Subcutaneous adipose tissue (tissue), 4 donors: ENCODE data around the gene TP73. TPM values are rescaled to one million over a fixed set of nuclear protein-coding genes. Genes with fewer than 3 reads are reported as not detected.

ENCODE experiments used
- total RNA-seq, 4 donors: library from RNA; depleted of rRNA; stranded (reverse); fragments of >200 nt; gene quantifications; one replicate each; pipeline ENCODE4 v1.1.0, GENCODE V29; 2016
- TF ChIP-seq, protein P1 (sequence below): fragments of 450-650 bp; IDR thresholded peaks from one replicate; pipeline ENCODE4 v1.5.1; 2016; ENCODE audit warnings: low read depth, mild to moderate bottlenecking, control low read depth, antibody characterized with exemption, moderate library complexity

The TP73 gene
- total RNA-seq, 4 donors from 2014 or later, result 0.17 TPM; not detected in 3

DNA sequence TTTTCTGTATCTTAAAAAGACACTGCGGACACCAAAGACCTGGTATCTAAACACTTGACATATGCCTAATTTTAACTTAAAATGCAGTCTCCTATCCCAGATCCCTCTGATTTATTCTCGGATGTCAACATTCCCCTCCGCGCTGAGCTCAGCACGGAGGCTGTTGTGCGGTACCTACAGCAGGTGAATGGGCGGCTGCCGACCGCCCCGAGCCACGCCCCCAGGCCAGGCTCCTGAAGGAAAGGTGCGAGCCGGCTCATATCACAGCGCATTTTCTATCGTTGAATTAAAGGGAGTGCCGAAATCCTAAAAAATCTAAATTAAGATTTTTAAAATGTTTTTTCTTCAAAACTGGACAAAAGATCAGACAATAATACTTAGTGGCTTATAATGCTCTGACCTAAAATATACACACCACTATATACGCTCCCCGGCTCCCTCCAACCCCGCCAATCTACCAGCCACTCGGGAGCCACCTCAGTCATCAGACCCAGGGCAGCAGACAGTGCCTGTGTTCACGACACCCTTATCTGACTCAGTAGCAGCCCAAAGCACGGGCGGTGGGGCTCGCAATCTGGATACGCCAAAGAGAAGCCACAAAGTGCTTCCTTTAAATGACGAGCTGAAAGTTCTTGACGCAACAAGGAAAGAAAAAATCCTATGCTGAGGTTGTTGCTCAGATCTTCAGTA is 6.5 kb upstream of the TP73 start:
- TF ChIP-seq, protein P1, sequence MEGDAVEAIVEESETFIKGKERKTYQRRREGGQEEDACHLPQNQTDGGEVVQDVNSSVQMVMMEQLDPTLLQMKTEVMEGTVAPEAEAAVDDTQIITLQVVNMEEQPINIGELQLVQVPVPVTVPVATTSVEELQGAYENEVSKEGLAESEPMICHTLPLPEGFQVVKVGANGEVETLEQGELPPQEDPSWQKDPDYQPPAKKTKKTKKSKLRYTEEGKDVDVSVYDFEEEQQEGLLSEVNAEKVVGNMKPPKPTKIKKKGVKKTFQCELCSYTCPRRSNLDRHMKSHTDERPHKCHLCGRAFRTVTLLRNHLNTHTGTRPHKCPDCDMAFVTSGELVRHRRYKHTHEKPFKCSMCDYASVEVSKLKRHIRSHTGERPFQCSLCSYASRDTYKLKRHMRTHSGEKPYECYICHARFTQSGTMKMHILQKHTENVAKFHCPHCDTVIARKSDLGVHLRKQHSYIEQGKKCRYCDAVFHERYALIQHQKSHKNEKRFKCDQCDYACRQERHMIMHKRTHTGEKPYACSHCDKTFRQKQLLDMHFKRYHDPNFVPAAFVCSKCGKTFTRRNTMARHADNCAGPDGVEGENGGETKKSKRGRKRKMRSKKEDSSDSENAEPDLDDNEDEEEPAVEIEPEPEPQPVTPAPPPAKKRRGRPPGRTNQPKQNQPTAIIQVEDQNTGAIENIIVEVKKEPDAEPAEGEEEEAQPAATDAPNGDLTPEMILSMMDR, result no peak

DNA sequence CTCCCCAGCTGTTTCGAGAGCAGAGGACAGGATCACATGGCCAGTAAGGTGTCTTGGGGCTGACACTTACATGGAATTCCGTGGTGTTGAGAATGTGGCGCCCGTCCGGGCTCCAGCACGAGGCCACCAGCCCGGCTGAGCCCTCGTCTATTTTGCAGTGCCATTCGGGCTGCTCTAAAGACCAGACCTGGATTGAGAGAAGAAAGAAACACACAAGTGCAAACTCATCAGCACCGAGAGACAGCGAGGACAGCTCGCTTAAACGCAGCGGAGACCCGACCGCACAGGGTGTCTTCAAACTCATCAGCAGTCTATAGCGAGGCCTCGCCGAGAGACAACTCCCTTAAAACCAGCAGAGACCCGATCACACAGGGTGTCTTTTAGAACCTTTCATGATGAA is 5.7 kb upstream of the TP73 start:
- TF ChIP-seq, protein P1, result no peak

DNA sequence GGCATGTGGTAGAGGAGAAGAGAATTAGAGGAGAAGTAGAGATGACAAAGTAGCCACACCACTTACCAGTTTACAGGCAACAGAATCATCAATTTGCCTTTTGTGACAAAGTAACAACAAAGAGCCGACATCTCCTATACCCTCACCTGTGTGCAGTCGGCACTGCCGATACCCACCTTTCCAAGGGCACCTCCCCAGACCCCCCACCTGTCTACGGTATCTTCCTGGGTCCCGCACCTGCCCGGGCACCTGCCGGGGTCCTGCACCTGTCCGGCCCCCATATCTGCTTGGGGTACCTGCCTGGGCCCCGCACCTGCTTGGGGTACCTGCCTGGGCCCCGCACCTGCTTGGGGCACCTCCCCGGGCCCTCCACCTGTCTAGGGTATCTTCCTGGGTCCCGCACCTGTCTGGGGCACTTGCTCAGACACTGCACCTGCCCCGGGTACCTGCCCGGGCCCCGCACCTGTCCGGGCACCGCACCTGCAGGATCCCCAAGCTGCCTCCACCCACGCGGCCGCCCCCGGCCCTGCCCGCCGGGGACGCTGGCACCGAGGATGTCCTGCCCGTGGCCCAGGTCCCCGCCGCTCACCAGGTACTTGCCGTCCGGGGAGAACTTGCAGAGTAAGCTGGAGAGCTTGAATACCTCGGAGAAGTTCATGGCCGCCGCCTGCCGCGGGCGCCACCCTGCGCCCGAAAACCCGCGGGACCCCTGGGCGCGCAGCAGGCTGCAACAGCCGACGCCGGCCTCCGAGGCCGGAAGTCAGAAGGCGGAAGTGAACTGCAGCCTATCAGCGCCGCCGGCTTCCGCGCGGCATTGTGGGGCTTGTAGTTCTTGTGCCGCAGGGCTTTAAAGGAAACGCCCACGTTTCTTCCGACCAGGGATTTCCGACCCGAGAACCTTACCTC is 2.7 kb upstream of the TP73 start, which contains the start of gene WRAP73:
Gene WRAP73, minus strand, starts transcription at position 762 of the 906 bp plus-strand sequence. Its CDS starts 104 bp downstream, at position 658.
- TF ChIP-seq, protein P1, result no peak

DNA sequence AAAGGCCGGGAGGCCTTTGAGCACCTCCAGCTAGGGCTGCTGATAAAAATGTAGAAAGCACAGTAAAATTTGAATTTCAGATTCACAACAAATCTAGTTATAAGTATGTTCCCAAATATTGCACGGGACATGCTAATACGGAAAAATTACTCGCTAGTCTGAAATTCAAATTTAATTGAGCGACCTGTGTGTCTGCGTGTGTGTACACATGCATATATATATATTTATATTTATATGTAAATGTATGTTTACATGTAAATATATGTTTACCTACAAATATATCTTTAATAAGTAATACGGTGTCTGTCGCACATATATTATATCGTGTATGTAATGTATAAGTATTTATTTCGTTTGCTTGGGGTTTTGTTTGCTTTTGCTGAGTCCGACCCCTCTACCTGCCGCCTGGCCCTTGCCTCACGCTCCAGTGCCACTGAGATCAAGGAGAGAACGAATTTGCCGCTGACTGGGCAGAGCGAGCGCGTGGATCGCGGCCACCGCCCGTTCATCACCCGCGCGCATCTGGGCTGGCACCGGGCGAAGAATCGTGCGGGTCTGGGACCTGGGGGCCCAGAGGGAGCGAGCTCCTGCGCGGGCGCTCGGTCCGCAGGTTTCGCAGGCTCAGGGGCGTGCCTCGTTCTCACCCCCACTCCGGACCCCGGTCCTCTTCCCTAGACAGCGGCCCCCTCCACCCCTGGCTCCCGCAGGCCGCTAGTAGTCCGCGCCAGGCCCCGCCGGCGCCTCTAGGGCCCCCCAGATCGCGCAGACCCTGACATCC is 1.9 kb upstream of the TP73 start:
- TF ChIP-seq, protein P1, result no peak

DNA sequence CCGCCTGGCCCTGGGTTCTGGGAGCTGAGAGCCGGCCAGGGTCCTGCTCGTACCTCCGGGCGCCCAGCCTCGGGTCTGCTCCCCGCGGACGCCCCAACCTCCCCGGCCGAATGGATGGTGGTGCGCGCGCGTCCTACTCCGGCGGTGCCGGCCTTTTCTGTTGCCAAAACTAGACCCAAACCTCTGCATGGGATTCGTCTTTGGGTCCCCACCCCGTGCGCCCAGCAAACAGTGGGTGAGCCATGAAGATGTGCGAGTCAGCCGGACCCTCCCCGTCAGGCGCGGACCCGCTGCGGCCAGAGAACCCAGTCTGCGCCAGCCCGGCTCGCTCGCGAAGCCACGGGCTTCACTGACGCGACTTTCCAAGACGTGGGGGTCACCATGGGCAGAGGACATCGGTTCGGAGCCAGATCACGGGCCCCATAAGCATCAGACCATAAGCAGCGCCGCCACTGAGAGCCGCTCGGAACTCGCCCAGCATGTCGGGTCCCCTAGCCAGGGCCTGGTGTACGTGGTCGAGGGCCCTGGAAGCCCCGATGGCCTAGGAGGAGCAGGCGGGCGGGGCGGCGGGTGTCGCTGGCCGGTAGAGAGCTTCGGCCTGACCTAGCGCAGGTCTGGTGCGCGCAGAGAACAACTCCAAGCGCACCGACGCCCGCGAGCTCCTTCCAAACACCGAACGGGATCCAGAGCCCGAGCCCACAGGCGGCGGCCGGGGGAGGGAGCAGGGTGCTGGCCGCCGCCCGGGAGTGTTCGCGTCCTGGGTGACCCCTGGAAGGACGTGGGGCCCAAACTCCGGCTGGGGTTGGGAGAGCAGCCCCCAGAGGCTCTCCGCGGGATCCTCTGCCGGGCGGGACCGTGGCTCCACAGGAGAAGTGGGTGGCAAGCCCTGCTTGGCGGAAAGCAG is 1.0 kb upstream of the TP73 start:
- TF ChIP-seq, protein P1, result no peak

DNA sequence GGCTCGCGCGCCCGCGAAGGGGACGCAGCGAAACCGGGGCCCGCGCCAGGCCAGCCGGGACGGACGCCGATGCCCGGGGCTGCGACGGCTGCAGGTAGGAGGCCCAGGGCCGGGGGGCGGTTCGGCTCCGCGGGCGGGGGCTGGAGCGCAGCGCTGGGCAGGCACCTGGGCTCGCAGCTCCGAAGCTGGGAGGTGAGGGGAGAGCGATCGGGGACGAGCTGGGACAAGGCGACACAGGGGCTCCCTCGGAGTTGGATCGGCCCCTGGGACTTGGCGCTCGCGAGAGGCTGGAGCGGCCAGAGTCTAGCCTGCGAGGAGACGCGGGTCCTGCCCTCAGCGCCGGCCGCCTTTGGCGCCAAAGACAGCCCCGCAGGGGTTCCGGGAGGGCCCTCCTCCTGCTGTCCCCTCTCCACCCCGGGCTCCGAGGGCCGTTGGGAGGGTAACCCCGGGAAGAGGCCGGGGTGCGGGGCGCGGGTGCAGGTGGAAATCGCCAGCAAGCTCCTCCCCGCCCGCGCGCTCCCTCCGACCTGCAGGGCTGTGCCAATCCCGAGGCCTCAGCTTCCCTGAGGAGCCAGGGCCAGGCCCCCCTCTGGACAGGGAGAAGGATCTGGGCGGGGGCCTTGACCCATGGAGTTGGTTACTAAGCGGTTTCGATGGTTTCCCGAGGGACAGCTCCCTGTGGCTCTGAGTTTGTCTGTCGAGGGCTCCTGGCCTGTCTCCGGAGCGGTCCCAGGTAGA is 401 bp downstream of the TP73 start:
- TF ChIP-seq, protein P1, result no peak
